ENCODE results near the gene MESP1. TPM values are rescaled to one million over a fixed set of nuclear protein-coding genes. Genes with fewer than 3 reads are reported as not detected.
A peak's percentile ranks its signal among the peaks of the same experiment; 100 is the strongest.

MESP1 gene
- total and polyA plus RNA-seq, 4 donors = 0.49 to 1.2 (median 0.63) TPM; not detected in 1

GRCh38 chr15:89756897-89757296 is 5.8 kb upstream of the MESP1 start:
- H3K27ac ChIP-seq (ENCODE audit: low read depth in 1 of 2, low read length in 2 of 2) = no peak overlapping the region
- intact Hi-C loops (cut with DNase I) = no loop called here
- DNase-seq (no peak), ATAC-seq (ENCODE audit: low FRiP score) (no peak)
- no peaks in the 10 kb centered on the region for H3K36me3 ChIP-seq (ENCODE audit: control insufficient read depth in 1 of 2, insufficient read depth in 2 of 2, low read length in 1 of 2)
- WGBS, 2 donors = 75 to 77% methylated on average over 7 of the region's 7 CpGs
- H3K4me1 ChIP-seq (ENCODE audit: control insufficient read depth in 1 of 2, insufficient read depth in 2 of 2, low read length in 2 of 2) = no peaks in the 10 kb centered on the region
- H3K9me3 ChIP-seq (ENCODE audit: control insufficient read depth, low read length) = no peaks in the 10 kb centered on the region
- no peaks in the 10 kb centered on the region for H3K27me3 ChIP-seq (ENCODE audit: control insufficient read depth in 1 of 2, insufficient read depth in 2 of 2, low read length in 1 of 2)
- H3K4me3 ChIP-seq (ENCODE audit: low read length in 2 of 2) = no peak overlapping the region

GRCh38 chr15:89755701-89756100 is 4.7 kb upstream of the MESP1 start:
- Histone ChIP-seq H3K27ac (ENCODE audit: low read depth in 1 of 2, low read length in 2 of 2) (no peak overlapping the region), H3K9me3 (ENCODE audit: control insufficient read depth, low read length) (no peaks in the 10 kb centered on the region), H3K27me3 (ENCODE audit: control insufficient read depth in 1 of 2, insufficient read depth in 2 of 2, low read length in 1 of 2) (no peaks in the 10 kb centered on the region), H3K4me3 (ENCODE audit: low read length in 2 of 2) (no peak overlapping the region), H3K4me1 (ENCODE audit: control insufficient read depth in 1 of 2, insufficient read depth in 2 of 2, low read length in 2 of 2) (no peaks in the 10 kb centered on the region), H3K36me3 (ENCODE audit: control insufficient read depth in 1 of 2, insufficient read depth in 2 of 2, low read length in 1 of 2) (no peaks in the 10 kb centered on the region)
- no peak for DNase-seq
- no peak for ATAC-seq (ENCODE audit: low FRiP score)
- 91 to 93% methylated on average over 4 of the region's 4 CpGs for WGBS, 2 donors
- intact Hi-C loops (cut with DNase I) = no loop called here

DNA sequence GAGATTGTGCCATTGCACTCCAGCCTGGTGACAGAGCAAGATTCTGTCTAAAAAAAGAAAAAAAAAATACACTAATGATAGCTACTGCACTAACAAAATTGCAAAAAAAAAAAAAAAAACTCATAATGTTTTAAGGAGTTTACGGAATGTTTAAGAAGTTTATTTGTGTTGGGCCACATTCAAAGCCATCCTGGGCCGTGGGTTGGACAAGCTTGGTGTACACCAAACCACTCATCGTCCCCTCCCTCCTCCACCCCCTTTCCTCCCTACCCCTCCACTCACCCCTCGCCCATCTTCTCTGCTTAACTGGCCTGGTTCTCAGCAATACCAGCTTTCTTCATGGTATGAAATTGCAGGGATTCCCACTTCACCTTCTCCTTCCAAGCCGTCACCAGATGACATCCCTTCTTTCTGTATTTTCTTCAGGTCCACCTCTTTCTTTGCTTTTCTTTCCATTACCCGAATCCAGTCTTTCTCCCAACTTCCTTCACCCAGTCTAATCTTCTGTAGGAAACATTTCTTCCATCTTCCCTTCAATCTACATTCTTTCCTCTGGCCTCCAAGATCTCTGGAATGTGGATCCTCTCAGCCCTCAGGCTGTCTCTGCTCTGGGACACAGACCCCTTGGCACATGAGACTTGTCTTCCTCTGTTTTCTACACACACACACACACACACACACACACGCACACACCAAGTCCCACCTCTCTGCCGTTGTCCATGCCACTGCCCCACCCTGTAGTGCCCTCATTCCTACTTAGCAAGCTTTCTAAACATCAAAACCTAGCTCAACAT is 3.5 kb upstream of the MESP1 start:
- H3K4me3 ChIP-seq (ENCODE audit: low read length in 2 of 2) = no peak overlapping the region
- WGBS, 2 donors = 66 to 77% methylated on average over 8 of the region's 8 CpGs
- H3K27me3 ChIP-seq (ENCODE audit: control insufficient read depth in 1 of 2, insufficient read depth in 2 of 2, low read length in 1 of 2) = no peaks in the 10 kb centered on the region
- no peak overlapping the region for H3K27ac ChIP-seq (ENCODE audit: low read depth in 1 of 2, low read length in 2 of 2)
- H3K4me1 ChIP-seq (ENCODE audit: control insufficient read depth in 1 of 2, insufficient read depth in 2 of 2, low read length in 2 of 2) = no peaks in the 10 kb centered on the region
- intact Hi-C loops (cut with DNase I) = loop anchor here (5.0 kb wide), 2 partner anchors 83 to 107 kb away; no protein-coding TSS in a partner anchor
- no peak for ATAC-seq (ENCODE audit: low FRiP score)
- no peak for DNase-seq
- no peaks in the 10 kb centered on the region for H3K36me3 ChIP-seq (ENCODE audit: control insufficient read depth in 1 of 2, insufficient read depth in 2 of 2, low read length in 1 of 2)
- H3K9me3 ChIP-seq (ENCODE audit: control insufficient read depth, low read length) = no peaks in the 10 kb centered on the region

DNA sequence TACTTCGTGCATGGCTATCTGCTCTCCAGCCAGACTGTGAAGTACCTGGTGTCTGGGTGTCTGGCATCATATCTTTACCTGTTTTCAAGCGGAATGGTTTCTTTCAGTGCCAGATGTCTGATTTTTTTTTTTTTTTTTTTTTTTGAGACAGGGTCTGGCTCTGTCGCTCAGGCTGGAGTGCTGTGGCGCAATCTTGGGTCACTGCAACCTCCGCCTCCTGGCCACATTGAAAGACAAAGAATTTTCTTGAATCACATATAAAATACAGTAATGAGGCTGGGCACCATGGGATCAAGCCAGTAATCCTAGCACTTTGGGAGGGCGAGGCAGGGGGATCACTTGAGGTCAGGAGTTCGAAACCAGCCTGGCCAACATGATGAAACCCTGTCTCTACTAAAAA is 2.8 kb upstream of the MESP1 start:
- Histone ChIP-seq H3K4me1 (ENCODE audit: control insufficient read depth in 1 of 2, insufficient read depth in 2 of 2, low read length in 2 of 2) (no peaks in the 10 kb centered on the region), H3K27ac (ENCODE audit: low read depth in 1 of 2, low read length in 2 of 2) (no peak overlapping the region), H3K27me3 (ENCODE audit: control insufficient read depth in 1 of 2, insufficient read depth in 2 of 2, low read length in 1 of 2) (no peaks in the 10 kb centered on the region), H3K36me3 (ENCODE audit: control insufficient read depth in 1 of 2, insufficient read depth in 2 of 2, low read length in 1 of 2) (no peaks in the 10 kb centered on the region), H3K4me3 (ENCODE audit: low read length in 2 of 2) (no peak overlapping the region), H3K9me3 (ENCODE audit: control insufficient read depth, low read length) (no peaks in the 10 kb centered on the region)
- WGBS, 2 donors = 88 to 93% methylated on average over 7 of the region's 7 CpGs
- ATAC-seq (ENCODE audit: low FRiP score) (no peak), DNase-seq (no peak)
- intact Hi-C loops (cut with DNase I) = loop anchor here (5.0 kb wide), 2 partner anchors 83 to 107 kb away; no protein-coding TSS in a partner anchor

DNA sequence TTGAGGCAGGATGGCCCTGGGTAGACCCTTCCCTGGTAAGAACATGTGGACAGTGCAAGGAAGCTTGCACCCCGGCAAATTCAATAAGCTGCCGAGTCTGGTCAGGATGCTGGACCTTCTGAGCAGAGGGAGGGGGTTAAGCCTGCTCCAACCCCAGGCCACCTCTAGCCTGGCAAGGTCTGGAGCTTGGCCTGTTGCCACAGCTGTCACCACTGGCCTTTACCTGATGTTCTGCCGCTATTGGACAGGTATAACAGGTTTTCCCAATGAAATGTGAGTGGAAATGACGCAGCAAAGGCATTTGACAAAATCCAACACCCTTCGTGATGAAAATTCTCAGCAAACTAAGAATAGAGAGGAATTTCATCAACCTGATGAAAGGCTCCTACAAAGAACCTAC is 699 bp upstream of the MESP1 start:
- H3K27ac ChIP-seq (ENCODE audit: low read depth in 1 of 2, low read length in 2 of 2) = no peak overlapping the region
- no peak overlapping the region for H3K4me3 ChIP-seq (ENCODE audit: low read length in 2 of 2)
- no peaks in the 10 kb centered on the region for H3K4me1 ChIP-seq (ENCODE audit: control insufficient read depth in 1 of 2, insufficient read depth in 2 of 2, low read length in 2 of 2)
- no peaks in the 10 kb centered on the region for H3K27me3 ChIP-seq (ENCODE audit: control insufficient read depth in 1 of 2, insufficient read depth in 2 of 2, low read length in 1 of 2)
- no peak for ATAC-seq (ENCODE audit: low FRiP score)
- no peaks in the 10 kb centered on the region for H3K9me3 ChIP-seq (ENCODE audit: control insufficient read depth, low read length)
- DNase-seq = no peak
- 91% methylated on average over 5 of the region's 5 CpGs for WGBS, 2 donors
- H3K36me3 ChIP-seq (ENCODE audit: control insufficient read depth in 1 of 2, insufficient read depth in 2 of 2, low read length in 1 of 2) = no peaks in the 10 kb centered on the region
- intact Hi-C loops (cut with DNase I) = loop anchor here (5.0 kb wide), 2 partner anchors 86 to 104 kb away; no protein-coding TSS in a partner anchor

DNA sequence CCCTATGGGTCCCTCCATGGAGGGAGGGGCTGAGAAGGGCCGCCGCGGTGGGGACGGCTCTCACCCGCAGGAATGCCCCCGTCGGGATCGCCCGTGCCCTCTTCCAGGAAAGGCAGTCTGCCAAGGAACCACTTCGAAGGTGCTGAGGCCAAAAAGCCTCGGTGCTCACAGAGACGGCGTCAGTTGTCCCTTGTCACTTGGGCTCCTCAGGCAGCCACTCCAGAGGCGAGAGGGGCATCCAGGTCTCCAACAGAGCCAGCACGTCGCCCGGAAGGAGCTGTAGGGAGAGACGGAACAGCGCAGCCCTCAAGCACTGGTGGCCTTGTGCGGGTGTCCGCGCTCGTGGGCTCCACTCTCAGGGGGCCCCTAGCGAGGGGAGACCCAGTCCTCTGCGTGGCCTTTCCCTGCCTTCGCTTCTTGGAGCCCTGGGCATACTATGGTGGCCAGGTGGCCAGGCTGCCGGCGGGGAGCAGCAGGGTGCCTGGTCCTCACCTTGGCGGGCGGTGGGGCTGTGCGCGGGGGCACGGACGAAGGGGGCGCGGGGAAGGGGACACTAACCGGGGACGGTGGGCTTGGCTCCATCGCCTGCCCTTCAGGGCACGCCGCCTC is 994 bp downstream of the MESP1 start:
- no peaks in the 10 kb centered on the region for H3K9me3 ChIP-seq (ENCODE audit: control insufficient read depth, low read length)
- H3K27ac ChIP-seq (ENCODE audit: low read depth in 1 of 2, low read length in 2 of 2) = no peak overlapping the region
- whole genome bisulfite sequencing, 2 donors = 1 to 3% methylated on average over 34 to 41 of the region's 41 CpGs
- H3K4me1 ChIP-seq (ENCODE audit: control insufficient read depth in 1 of 2, insufficient read depth in 2 of 2, low read length in 2 of 2) = no peaks in the 10 kb centered on the region
- DNase-seq = no peak
- peak; percentile 17 for ATAC-seq (ENCODE audit: low FRiP score)
- intact Hi-C loops (cut with DNase I) = loop anchor here (5.0 to 10.0 kb wide), 3 partner anchors 87 to 325 kb away; no protein-coding TSS in a partner anchor
- no peak overlapping the region for H3K4me3 ChIP-seq (ENCODE audit: low read length in 2 of 2)
- no peaks in the 10 kb centered on the region for H3K36me3 ChIP-seq (ENCODE audit: control insufficient read depth in 1 of 2, insufficient read depth in 2 of 2, low read length in 1 of 2)
- no peaks in the 10 kb centered on the region for H3K27me3 ChIP-seq (ENCODE audit: control insufficient read depth in 1 of 2, insufficient read depth in 2 of 2, low read length in 1 of 2)

GRCh38 chr15:89749526-89749925 is 1.5 kb downstream of the MESP1 start:
- H3K9me3 ChIP-seq (ENCODE audit: control insufficient read depth, low read length) = no peaks in the 10 kb centered on the region
- no peak for ATAC-seq (ENCODE audit: low FRiP score)
- WGBS, 2 donors = 73 to 80% methylated on average over 4 of the region's 4 CpGs
- H3K4me3 ChIP-seq (ENCODE audit: low read length in 2 of 2) = no peak overlapping the region
- no peaks in the 10 kb centered on the region for H3K36me3 ChIP-seq (ENCODE audit: control insufficient read depth in 1 of 2, insufficient read depth in 2 of 2, low read length in 1 of 2)
- H3K27ac ChIP-seq (ENCODE audit: low read depth in 1 of 2, low read length in 2 of 2) = no peak overlapping the region
- no peaks in the 10 kb centered on the region for H3K27me3 ChIP-seq (ENCODE audit: control insufficient read depth in 1 of 2, insufficient read depth in 2 of 2, low read length in 1 of 2)
- DNase-seq = no peak
- intact Hi-C loops (cut with DNase I) = loop anchor here in 1 of 2 donors (10.0 kb wide), 1 partner anchor 325 kb away; no protein-coding TSS in a partner anchor
- no peaks in the 10 kb centered on the region for H3K4me1 ChIP-seq (ENCODE audit: control insufficient read depth in 1 of 2, insufficient read depth in 2 of 2, low read length in 2 of 2)

DNA sequence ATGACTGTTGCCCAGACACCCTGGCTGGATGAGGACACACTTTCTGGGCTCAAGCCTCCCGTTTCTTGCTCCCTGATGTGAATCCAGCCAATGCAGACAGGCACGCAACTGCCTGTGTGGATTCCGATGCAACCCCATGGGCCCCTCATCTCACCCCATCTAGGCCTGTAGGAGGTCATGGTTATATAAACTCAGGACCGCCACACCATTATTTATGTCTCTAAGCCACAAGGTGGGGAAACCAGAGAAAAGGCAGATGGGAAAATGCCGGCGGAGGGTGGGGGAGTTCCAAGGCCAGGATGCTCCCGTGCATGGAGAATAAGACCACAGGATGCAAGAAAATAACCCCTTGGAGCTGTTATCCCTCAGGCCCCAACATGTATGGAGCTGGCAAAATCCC is 2.0 kb downstream of the MESP1 start:
- WGBS, 2 donors = 93% methylated on average over 7 of the region's 7 CpGs
- no peaks in the 10 kb centered on the region for H3K9me3 ChIP-seq (ENCODE audit: control insufficient read depth, low read length)
- intact Hi-C loops (cut with DNase I) = loop anchor here in 1 of 2 donors (10.0 kb wide), 1 partner anchor 326 kb away; no protein-coding TSS in a partner anchor

More for the DNA sequence above, 2.0 kb downstream of the MESP1 start:
- no peak for DNase-seq
- ATAC-seq (ENCODE audit: low FRiP score) = no peak
- Histone ChIP-seq H3K27ac (ENCODE audit: low read depth in 1 of 2, low read length in 2 of 2) (no peak overlapping the region), H3K27me3 (ENCODE audit: control insufficient read depth in 1 of 2, insufficient read depth in 2 of 2, low read length in 1 of 2) (no peaks in the 10 kb centered on the region), H3K4me1 (ENCODE audit: control insufficient read depth in 1 of 2, insufficient read depth in 2 of 2, low read length in 2 of 2) (no peaks in the 10 kb centered on the region), H3K4me3 (ENCODE audit: low read length in 2 of 2) (no peak overlapping the region), H3K36me3 (ENCODE audit: control insufficient read depth in 1 of 2, insufficient read depth in 2 of 2, low read length in 1 of 2) (no peaks in the 10 kb centered on the region)
